ENCODE results near the gene SLC22A23.

SLC22A23 gene

GRCh38 chr6:3421791-3422434 is 34.9 kb downstream of the SLC22A23 start:
- DNase-seq, result peak; percentile 54

DNA sequence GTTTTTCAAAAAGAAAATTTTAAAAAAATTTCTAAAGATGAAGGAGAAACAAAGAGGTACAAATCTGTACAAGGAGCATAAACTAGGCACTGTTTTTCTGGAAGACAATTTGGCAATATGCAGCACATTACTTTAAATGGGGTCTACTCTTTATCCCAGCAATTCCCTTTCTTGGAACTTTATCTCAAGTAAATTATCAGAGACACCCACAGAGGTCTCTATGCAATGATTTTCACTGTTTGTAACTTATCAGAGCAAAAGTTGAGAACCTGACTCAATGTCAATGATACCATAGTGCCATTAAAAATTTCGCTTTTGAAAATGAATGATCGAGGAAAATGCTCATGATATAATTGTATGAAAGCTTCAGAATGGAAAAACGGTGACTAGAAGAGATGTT is 35.7 kb downstream of the SLC22A23 start:
- DNase-seq, result no peak

DNA sequence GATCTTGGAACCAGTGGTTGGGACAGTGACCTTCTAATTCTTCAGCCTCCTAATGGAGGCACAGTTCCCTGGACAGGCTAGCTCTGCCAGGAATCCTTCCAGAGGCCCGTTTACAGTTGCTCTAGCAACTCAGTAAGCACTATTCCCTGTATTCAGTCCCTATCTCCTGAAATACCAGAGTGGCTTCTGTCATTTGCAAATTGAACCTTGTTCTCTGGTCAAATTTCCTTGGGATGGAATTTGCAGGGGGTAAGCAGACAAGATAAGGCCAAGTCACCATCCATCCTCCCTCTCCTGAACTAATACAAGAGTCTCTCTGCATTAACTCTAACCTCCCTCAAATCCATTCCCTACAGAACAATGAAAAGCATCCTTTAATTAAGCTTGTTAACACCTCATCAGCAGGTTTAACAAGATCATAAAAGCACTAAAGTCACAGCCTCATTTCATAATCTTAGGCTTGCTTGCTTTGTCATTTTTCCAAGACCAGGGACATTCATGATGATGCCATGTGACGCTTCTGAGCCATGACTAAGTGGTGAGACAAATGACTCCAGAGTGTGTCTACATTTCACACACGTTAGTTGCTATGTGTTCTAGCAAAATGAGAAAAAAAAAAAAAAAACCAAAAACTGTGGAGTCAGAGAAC is 37.1 kb downstream of the SLC22A23 start:
- no peak for DNase-seq

DNA sequence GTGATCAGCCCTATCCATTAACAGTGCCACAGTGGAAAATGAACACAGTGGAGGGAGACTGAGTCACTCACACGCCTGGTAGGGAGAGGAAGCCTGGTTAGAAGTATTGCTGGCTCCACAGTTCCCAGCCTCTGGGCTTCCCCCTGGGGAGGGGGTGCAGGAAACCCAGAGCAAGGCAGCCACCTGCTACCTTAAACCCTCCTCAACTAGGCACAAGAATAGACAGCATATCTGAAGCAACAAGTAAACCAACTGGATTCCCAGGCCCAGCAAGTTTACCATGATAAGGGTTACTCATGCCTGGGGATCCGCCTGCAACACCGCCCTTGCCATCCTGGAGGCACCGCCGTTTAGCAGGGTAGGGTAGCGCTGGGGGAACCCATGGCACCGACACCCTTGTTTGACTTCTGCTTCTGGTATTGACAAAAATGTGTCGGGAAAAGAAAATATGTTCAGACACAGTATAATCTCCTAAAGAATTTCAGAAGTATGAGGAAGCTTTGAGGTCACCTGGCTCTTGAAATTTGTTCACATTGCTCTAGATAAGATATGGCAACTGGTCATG is 38.3 kb downstream of the SLC22A23 start:
- no peak for DNase-seq

DNA sequence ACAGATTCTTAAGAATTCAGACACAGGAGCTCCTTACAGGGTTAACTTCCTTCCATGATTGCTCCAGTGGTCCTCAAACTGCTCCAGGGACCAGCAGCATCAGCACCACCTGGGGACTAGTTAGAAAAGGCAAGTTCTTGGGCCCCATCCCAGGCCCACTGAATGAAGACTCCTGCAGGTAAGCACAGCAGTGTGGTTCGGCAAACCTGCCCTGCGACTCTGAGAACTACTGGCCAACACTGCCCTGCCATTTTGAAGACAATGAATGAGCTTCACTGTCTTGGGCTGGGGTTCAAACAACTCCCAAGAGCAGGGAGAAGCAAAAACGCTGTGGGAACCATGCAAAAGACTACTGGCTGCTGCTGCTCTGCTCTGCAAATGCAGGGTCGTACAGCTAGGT is 39.4 kb downstream of the SLC22A23 start:
- no peak for DNase-seq

DNA sequence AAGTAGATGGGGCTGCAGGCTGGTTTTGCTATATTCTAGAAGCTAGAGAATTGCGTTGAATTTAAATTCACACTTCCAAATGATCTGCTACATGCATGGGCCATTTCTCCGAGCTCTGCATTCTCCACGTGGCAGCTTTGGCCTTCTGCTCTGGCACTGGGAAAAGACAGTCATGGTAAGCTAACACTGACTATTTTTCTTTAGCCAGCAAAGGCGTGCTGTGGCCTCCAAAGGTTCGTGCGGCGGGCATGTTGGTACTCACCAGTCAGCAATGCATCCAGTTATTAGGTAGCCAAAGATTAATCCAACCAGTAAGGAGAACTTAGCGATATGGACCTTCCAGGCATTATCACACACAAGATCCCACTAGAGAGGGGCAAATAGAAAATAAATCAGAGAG is 41.4 kb downstream of the SLC22A23 start:
- DNase-seq, result no peak

- DNase-seq, result no peak
These were observed 41.8 kb downstream of the SLC22A23 start for GRCh38 chr6:3415082-3415453.

- no peak for DNase-seq
These were observed 42.3 kb downstream of the SLC22A23 start for GRCh38 chr6:3414327-3415081.

GRCh38 chr6:3413592-3413991 is 43.3 kb downstream of the SLC22A23 start:
- DNase-seq, result no peak

DNA sequence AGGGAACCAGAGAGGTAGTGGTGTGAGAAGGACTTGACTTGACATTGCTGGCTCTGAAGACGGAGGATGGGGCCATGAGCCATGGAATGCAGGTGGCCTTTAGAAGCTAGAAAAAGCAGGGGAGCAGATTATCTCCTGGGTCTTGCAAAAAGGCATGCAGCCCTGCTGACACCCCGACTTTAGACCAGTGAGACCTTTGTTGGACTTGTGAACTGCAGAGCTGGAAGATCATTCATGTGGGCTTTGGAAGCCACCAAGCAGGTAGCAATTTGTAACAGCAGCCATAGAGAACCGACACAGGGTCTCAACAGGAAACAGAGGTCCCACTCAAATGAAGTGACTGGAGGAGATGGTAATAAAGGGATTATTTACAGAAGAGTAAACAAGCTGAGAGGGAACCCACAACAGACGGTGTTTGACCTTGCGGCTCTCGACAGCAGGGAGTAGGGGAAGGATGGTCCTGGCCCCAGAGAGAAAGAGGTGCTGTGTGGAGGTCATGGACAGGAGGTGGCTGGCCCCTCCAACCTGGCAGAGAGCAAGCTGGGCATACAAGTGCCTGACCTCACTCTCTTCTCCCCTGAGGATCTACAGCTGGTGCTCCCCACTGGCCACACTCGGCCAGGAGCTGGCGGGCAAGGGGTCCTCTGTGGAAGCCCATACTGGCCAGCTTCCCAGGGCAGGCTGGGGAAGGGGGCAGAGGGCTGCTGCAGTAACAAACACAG is 43.9 kb downstream of the SLC22A23 start:
- no peak for DNase-seq

DNA sequence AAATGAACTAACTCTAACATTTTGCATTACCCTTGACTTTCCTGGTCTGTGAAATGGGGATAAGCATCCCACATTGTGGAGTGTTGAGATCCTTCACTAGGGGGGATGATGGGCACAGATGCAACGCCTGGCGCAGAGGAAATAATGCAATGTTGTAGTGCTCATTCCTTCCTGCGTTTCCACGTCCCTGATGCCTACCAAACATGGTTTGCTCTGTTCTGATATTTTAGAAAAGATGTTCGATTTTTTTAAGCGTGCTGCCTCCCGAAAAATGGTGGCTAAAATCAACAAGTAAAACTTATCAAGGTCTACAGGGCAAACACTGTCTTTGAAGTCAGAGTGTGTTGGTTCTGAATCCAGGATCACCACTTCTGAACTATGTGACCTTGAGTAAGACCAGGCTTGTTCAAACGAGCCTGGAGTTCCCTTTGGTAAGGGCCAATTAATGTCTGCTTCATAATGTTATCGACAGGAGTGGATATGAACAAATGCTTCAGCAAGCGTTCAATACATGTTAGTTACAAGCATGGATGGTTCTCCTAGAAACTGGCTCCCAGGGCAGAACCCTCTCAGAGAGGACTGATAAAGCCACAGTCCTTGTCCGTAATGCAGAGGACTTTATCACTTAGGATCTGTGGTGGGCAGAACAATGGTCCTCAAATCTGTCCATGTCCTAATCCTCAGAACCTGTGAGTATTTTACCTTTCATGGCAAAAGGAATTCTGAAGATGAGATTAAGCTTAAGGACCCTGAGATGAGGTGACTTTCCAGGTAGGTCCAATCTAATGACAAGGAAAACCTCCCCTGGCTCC is 44.7 kb downstream of the SLC22A23 start:
- DNase-seq, result no peak

- DNase-seq, result peak; percentile 91
These were observed 46.2 kb downstream of the SLC22A23 start for GRCh38 chr6:3410385-3411360.

DNA sequence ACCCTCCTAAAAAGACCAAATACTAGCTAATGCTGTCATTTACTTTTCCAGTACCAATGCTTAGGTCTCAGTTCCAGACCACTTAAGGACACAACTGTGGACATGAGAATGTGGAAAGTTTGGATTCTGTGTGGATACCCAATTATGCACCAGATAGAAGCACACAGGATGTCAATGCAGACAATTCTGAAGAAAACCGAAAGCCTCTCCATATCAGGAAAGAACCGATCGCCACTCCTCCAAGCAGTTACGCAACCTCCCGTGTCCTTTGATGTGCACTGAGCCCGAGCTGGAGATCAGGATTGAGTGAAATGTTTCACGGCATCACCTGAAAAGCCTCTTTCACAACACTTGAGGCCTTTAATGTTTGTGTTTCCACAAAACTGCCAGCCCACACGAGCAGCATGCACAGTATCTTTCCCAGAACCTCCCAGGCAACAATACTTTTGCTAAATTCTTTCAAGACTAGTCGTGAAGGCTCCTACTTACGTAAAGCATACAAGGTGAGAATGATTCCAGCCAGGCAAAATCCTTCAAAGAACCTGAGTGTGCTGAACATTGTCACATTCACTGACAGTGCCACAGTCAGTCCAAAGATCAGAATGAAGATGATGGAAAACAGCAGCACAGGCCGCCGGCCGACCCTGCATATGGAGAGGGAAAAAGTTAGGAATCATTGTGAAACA is 47.0 kb downstream of the SLC22A23 start:
- DNase-seq, result no peak

DNA sequence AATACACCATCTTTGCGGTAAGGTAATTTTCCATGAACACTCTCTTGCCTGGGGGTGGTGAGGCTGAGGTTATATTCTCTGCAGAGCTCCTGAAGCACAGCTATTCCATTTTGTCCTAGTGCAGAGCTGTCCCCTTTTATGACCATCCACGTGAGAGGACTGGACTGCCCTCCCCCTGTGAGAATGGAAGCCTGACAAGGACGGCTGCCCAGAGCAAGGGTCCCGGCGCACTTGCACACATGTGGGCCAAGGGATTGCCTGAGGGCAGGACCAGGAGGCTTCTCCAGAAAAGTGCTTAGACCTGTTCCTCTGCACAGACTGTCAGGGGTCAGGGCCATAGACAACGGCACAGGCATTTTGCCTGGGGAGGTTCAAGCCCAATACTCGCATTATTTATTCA is 48.2 kb downstream of the SLC22A23 start:
- DNase-seq, result no peak

DNA sequence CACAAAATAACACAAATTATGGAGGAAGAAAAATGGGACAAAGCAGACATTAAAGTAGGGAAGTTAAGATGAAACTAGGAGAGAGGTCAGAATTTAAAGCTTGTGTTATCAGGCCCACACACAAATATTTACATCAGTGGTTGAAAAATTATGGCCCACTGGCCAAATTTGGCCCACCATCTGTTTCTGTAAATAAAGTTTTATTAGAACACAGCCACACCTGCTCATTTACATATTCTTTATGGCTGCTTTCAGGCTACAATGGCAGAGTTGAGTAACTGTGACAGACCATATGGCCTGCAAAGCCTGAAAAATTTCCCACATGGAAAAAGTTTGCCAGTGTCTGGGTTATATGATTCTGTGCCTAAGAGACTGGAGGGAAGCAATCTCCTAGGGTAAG is 49.0 kb downstream of the SLC22A23 start:
- no peak for DNase-seq

DNA sequence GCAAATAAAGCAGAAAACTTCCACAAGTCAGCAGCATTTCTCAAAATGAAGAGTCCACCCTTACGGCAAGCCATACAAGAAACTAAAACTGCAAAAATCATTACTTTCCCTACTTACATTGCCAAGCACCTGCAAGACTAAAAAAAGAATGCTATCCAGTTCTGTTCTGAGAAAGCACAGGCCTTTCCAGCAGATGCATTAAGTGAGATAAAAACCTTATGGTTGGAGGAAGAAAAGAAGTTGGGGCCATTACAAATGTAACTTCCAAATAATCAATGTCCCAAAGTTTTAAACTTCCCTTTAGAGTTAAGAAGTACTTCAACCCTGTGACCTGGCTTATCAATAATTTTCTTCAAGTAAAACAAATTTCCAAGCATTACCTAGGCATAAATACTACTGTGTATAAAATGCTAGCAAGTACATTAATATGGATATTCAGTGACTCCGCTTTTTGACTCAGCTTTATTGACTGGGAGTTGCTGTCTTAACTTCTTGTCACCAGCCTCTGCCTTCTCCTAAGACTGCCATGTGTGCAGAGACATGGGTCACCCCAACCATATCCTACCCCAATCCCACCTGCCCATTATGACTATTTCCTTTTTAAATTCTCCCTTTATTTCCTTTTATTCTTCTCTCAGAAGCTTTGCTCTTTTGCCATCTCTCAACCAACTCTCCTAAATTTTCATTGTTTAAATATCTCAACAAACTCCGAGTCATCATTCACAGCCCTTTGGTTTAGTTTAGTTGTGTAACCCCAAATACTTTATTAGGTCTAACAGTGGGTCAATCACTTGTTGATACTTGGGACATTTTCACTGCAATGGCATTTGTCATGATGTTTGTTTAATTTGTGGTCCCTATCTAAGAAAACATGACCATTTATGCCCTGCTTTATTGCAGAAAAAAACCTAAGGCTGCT is 49.7 kb downstream of the SLC22A23 start:
- DNase-seq, result no peak

DNA sequence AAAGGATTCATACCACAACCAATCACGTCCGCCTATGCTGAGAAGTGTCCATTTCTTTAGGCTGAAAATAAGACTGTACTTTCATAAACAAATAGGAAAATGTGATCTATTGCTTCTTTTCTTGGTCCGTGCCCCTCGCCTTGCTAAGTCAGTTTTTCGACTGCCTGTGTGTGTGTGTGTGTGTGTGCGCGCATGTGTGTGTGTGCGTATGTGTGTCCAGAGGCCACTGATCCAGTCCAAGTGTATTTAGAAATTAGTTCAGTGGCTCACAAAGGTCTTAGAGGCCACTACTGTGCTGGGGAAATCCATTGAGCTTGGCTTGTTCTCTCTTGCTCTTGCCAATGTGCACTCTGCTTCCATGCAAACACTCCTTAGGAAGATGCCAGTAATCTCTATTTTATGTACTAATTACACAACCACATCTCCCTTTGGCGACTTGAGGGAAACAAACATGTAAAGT is 50.5 kb downstream of the SLC22A23 start:
- no peak for DNase-seq

DNA sequence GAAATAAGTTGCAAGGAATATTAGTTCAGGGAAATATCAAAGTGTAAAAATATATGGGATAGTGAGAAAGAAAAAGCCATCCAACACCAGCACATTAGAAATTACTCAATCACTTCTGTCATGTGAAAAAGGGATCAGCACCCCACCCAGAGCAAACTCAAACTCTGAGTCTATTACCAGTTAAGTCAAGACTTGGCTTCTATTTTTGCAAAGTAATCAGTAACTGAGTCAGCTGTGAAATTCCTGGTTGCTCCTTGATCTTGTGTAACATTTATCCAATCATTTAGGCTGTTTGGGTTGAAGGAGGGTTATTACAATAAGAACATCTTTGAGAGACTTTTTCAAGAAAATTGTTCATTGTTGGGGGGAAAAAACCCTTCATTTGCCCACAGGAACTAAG is 51.2 kb downstream of the SLC22A23 start:
- no peak for DNase-seq

DNA sequence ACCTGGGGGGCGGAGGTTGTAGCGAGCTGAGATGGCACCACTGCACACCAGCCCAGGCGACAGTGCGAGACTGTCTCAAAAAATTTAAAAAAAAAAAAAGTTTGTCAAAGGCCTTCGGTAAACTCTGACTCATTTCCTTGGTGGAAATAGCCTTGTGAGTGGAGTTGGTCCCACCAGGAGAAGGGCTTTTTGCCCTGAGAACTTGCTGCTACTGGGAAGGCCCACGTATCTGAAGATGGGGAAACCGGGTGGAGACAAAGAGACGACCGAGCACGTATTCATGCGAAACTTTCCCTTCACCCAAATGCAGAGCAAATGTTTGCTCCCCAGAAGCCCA is 51.7 kb downstream of the SLC22A23 start:
- DNase-seq, result no peak

Measured in eye (tissue), 1 donor.